Fibroblast of skin of back (primary cell): ENCODE measurements around the gene RPL5.

ENCODE experiments used
- DNase-seq: peaks from one replicate; pipeline ENCODE4 v3.0.0-alpha.2; 2013

Gene RPL5

DNA sequence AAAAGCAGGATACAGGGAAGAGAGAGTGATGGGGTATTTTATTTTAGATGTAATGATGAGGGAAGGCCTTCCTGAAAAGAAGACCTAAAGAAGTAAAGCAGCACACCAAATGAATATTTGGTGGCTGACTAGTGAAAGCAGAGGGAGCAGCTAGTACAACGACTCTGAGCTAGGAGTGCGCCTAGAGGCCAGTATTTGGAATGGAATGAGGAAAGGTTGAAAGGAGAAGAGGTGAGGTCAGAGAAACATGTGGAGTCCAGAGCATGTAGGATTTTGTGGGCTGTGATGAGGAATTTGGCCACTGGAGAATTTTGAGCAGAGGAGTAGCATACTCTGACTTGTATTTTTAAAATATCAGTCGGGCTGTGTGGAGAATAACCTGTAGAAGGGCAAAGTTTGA lies 11.8 kb upstream of the RPL5 start:
- peak; percentile 35 for DNase-seq

DNA sequence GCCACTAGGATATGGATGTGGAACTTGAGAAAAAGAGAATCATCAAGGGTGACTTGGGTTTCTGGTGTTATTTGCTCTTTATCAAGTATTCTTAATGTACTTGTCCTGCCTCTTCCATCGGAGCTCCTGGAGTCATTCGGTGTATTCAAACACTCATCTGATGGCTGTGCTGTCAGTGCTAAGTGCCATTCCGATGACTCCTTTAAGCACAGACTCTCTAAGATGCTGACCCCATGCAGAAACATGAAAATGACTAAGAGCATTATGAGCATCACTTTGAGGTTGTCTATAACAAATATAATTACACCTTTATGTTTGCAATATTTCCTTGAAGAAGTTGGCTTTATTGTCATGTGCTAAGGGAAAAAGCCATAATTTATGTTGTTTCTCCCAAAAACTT lies 11.3 kb upstream of the RPL5 start:
- DNase-seq: peak; percentile 27

DNA sequence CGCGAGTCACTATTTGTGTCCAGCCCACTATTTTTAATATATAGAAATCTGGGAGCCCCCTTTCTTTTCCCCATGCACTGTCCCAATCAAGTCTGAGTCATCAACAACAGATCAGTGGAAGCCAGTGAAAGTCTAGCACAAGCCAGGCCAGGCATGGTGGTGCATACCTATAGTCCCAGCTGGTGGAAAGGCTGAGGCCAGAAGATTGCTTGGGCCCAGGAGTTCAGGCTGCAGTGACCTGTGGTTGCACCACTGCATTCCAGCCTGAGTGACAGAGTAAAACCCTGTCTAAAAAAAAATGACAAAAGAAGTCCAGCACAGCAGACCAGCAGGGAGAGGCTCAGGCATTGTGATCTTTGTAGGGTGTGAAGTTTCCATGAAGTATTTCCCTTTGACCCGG lies 9.0 kb upstream of the RPL5 start:
- peak; percentile 24 for DNase-seq

DNA sequence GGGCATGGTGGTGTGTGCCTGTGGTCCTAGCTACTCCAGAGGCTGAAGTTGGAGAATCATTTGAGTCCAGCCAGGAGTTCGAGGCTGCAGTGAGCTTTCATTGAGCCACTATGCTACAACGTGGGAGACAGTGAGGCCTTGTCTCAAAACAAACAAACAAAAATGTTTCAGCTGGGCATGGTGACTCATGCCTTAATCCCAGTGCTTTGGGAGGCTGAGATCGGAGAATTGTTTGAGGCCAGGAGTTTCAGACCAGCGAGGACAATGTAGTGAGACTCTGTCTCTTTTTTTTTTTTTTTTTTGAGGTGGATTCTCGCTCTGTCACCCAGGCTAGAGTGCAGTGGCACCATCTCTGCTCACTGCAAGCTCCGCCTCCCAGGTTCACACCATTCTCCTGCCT lies 5.0 kb upstream of the RPL5 start:
- DNase-seq: peak; percentile 48

DNA sequence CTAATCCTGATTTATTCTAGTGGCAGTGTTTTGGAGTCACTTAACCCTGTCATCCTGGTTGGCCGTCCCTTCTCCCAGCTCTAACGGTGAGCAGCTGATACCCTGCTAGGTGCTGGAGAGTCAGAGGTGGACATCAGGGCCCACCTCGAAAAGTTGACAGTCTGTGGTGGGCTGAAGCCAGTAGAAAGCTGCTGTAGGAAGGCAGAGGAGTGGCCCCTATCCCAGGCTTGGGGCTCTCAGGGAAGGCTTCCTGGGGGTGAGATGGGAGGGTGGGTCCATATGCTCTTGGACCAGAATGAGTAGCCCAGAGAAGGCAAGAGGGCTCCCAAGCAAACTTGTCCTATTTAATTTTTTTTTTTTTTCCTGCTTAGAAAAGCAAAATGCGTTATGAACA lies 475 bp upstream of the RPL5 start:
- no peak for DNase-seq

DNA sequence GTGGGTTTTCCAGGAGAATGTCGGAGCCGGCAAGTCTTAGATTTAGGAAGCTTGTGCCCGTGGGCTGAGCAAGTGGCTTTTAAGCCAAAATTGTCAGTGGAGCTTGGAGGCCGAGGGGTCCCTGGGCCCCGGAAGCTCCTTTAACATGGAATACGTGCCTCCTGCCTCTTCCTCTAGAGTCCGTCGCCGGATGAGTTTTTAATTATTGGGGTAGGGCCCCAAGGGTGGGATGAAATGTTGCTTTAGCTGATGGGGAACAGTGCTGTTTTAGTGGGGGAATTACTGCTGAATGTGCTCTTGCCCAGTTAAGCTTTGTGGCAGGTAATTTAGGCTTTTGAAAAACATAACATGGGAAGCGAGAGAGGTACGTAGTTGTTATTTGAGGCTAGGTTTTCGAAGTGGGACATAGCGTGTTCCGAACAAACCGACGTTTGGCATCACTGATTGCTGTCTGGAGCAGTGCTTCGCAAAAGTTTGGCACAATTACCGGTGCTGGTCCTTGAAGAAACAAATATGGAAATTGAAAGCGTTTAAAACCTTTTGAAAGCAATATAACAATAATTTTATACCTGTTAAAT lies 786 bp downstream of the RPL5 start:
- DNase-seq: no peak

DNA sequence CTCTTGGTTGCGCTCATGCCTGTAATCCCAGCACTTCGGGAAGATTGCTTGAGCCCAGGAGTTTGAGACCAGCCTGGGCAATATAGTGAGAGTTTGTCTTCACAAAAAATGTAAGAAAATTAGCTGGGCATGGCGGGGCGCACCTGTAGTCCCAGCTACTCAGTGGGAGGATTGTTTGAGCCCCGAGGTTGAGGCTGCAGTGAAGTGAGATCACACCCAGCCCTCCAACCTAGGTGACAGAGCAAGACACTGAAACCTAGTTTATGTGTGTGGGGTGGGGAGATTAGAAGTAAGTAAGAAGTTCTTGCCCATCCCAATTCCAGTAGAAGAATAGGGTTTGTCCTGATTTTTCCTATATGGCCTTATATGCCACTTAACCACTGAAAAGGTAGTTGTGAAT lies 2.0 kb downstream of the RPL5 start:
- DNase-seq: no peak

DNA sequence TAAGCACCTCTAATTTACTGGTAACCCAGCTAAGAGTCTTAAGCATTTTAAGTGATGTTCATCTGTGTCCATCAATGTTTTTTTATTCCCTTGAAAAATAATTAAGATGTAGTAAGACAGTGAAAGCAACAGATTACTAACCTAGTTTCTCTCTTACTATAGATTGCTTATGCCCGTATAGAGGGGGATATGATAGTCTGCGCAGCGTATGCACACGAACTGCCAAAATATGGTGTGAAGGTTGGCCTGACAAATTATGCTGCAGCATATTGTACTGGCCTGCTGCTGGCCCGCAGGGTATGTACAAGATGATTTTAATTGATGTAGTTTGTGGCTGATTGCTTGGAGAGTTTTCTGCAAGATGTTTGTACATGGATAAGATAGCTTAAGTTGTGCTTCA lies 2.8 kb downstream of the RPL5 start:
- DNase-seq: no peak

DNA sequence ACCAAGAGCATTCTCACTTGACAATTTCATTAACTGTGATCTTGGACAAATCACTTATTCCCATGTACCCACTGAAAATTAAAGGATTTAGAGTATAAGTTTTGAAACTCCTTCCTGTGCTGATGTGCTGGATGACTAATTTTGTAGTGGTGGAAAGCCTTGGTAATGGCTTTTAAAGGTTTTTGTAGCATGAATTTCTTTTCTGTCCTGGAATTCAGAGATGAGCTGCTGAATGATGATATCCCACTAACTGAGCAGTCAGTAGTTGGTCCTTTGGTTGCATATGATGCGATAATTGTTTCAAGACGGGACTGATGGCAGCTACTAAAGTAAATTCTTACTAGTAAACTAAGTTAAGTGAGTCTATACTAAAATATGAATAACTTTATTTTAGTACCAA lies 5.2 kb downstream of the RPL5 start:
- peak; percentile 5 for DNase-seq

DNA sequence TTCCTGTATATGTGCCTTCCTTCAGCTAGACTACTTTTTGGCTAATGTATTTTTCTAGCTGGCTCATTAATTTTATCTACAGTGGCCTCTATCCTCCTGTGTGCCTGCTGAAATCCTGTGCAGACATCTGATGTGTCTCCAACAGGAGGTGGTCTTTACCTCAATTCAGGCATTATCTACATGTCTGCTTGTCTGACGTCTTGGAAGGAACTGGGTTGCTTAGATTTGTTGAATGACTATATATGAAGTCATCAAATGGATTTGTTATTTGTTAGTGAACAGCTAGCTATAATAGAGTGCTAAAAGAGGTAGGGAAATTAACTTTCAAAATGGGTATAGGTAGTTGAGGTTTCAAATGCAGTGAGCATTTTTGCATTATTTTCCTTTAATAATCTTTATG lies 6.7 kb downstream of the RPL5 start:
- no peak for DNase-seq

DNA sequence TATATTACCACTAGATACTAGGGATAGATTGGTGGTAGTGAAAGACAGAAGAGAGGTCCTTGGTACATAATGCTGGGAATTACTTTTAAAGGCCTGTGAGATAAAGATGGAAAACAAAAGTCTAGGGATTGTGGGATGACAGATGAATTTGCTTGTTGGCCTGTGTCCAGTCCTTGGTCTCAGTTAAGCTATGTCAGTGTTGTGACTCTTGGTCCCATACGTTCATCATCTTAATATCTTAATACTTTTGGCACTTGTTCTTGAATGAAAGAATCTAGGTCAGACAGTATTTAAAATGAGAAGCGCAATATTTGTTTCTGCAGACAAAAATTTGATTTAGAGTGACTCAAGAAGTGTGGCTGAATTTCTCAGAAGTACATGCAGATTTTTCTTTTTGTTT lies 7.6 kb downstream of the RPL5 start:
- DNase-seq: peak; percentile 12

DNA sequence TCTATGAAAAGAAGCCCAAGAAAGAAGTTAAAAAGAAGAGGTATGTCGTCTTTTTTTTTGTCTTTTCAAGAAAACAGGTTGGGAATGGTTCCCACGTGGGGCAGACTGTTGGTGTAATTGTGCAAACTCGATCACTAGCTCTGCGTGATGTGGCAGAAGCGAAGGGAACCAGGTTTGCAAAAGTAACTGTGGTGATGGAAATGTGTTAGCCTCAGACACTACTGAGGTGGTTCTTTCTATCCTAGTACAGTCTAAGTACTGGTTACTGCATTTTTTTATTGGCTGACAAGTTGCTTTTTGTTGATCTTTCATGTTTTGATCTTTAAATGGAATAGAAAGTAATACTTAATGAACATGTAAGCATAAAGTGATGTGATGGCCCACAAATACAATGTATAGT lies 8.8 kb downstream of the RPL5 start:
- no peak for DNase-seq

DNA sequence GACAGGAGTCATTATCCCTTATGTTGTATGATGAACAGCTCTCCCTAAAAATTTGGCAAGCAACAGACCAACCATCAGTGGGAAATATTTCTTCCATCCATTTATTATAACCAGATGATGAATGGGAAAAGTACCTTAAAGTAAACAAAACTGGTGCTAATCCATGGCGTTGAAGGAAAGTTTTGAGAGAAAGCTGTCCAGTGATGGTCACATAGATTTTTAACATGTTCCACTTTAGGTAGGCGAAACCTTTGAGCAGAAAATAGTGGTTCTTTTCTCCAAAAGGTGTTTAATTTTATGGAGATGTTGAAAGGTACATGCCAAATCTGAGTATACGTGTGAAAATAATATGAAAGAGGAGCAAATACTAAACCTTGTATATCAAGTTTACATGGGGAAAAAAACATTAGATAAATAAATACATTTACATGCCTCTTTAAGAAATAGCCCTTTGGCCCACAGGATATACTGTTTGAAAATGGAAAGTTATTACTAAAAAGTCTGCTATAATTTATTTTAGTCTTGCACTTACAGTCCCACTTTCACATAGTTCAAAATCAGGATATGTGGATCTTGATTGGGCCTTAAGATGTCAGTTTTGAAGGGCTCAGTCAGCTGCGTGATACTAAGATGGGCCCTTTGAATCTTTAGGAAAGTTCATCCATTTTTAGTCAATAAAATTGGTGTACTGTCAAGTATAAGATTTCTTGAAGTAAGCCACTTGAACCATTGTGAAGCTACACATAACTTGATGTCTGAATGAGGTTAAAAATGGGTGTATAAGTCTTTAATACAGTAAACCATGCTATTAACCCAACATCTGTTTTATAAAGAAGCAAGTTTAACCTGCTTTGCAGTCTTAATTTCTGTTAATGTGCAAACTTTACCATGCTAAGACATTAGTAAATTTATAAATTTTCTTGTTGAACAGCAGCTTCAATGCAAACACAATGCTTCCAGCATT lies 10.5 kb downstream of the RPL5 start:
- no peak for DNase-seq

DNA sequence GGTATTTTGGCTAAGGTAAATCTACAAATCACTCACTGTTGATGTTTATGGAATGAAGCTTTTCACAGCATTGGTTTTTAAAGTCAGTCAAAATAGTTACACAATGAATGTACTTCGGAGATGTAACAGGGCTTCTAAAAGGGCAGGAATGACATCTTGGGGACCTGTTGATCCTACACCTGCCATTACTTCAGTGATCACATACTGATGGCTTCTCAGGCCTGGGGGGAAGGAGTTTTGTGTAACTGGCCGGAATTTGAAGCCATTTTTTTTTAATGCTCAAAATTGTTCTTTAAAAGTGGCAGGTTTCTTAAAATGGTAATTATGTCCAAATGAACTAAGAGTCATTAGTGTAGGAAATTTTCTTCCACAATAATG lies 11.2 kb downstream of the RPL5 start:
- DNase-seq: no peak

DNA sequence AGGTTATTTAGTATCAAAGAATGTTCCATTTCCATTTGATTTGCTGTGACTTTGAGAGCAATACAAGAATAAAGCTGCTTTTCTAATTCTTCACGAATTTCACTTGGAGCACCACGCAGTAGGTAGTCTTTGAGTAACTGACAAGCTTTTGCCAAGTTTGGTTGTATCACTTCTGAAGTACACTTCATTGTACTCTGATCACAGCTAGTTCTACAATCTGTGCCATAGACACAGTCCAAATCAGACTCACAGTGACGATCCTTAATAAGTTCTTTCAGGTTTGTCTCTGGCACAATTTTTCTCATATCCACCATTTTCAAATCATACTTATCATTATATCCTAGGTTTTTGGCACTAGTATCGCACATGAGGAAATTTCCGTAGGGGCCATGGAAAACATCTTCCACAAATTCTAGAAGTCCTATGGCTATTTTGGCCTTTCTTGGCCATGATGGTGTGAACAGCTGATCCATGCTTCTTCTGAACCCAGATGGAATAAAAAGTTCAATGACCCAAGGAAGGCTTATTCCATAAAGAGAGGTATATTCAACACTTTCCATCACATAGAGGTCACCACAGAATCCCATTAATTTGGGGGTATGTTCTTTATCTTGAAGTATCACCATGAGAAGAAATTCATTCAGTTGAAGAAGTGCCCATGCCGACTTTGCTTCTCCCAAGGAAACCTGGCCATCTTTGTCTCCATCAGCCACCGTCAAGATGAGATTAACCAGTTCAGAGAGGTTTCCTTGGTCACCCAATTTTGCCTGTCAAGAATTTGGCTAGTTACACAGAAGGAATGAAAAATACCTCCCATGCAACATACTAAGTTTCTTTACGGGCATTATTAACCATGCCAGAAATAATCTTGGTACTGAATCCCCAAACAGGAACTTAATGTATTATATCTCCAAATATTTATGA lies 11.9 kb downstream of the RPL5 start:
- DNase-seq: no peak

DNA sequence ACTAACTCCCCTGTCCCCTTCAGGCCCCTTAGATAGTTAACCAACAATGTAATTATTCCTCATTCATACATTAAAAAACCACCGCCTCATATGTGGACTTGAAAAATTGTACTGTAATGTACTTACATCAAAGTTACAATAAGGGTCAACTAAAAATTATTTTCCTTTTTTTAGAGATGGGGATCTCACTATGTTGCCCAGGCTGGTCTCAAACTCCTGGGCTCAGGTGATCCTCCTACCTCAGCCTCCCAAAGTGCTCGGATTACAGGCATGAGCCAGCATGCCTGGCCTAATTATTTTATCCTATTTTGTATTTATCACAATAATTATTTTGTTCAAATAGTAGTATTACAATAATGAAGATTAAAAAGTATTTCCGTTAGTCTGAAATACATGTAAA lies 12.6 kb downstream of the RPL5 start:
- no peak for DNase-seq

DNA sequence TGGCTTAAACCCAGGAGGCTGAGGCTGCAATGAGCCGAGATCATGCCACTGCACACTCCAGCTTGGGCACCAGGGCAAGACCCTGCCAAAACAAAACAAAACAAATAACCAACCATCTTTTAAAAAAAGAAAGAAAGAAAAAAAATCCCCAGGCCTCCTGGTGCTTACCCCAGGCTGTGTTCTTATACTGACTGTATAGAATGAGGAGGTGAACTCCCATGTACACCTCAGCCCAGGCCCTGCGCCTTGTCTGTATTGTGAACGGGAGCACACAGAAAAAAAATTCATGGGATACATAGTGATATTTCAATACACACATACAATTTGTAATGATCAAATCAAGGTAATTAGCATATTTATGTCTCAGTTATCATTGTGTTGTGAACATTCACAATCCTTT lies 14.1 kb downstream of the RPL5 start:
- DNase-seq: no peak

DNA sequence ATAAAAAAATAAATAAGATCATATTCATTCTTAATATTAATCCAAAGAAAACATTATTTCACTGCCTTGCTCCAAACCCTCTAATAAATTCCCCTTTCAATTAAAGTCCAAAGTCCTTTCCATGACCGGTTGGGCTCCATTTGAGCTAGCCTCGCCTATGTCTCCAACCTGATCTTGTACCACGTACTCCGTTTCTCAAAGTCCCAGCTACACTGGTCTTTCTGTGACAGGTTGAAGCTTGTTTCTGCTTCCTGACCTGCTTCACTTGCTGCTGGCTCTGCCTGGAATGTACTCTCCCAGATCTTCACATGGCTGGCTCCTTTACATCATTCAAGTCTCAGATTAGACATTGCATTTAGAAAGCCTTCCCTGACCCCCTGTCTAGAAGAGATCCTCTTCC lies 16.4 kb downstream of the RPL5 start:
- no peak for DNase-seq

DNA sequence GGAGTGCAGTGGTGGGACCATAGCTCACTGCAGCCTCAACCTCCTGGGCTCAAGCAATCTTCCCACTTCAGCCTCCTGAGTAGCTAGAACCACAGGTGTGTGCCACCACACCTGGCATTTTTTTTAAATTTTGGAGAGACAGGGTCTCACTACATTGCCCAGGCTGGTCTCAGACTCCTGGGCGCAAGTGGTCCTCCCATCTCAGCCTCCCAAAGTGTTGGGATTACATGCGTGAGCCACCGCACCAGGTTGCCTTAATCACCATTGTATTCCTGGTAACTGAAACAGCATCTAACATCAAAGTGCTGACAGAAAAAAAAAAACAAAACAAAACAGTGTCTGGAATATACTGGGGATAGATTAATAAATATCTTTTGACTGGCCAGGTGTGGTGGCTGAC lies 18.2 kb downstream of the RPL5 start:
- no peak for DNase-seq

DNA sequence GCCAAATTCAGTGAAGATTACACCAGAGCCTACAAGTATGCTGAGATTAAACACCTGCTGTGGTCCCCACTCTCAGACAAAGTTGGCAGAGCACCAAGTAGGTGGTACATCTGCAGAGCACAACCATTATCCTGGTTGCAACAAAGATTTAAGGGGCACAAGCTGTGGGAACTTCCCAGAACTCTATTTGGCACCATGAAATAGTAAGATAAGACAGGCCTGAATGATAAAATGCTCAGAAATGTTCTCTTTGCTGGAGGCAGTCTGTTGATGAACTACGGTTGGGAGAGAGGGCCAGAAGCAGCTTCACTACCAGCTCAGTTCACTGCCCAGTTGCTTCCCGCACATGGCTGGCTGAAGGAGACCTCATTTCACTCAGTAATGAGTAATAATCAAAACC lies 19.9 kb downstream of the RPL5 start:
- no peak for DNase-seq

DNA sequence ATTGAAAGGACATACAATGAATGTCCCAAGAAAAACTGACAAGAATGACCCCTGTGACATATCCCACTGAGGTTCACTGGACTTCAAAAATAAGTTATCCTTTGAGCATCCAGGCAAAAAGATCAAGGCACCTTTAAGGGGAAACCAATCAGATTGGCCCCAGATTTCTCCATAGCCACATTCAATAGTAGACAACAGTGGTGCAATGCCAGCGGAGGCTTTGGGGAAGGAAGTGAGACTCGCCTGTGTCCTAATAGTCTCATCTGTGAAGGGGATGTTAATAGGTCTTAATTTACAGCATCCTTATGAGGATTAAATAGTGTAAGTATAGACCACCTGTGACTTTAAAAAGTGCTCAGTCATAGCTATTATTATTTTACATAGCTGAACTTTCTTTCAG lies 21.5 kb downstream of the RPL5 start:
- no peak for DNase-seq

DNA sequence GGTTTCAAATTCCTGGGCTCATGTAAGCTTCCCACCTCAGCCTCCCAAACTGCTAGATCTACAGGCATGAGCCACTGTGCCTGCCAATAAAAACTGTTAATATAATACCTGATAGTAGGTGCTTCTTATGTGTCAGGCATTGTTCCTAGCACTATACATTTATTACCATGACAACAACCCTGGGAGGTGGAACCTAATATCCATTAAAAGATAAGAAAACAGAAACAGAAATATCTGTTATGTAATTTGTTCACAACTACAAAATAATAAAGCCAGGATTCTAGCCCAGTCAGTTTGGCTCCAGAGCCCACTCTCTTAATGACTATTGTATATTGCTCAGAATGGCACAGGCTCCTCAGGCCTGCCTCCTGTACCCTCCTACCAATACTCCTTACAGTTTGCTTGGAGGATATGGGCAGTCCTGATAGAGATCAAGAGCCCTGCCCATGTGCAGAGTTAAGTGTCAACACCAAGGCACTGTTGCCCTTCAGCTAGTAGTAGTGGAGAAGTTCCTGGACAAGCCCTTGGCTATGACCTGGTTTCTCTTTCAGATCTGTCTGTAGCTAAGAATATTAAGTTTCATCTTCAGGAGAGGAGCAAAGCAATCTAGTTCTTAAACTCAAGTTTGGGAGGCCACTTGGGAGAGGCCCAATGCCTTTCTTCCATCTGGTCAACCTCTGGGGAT lies 22.4 kb downstream of the RPL5 start:
- DNase-seq: no peak

DNA sequence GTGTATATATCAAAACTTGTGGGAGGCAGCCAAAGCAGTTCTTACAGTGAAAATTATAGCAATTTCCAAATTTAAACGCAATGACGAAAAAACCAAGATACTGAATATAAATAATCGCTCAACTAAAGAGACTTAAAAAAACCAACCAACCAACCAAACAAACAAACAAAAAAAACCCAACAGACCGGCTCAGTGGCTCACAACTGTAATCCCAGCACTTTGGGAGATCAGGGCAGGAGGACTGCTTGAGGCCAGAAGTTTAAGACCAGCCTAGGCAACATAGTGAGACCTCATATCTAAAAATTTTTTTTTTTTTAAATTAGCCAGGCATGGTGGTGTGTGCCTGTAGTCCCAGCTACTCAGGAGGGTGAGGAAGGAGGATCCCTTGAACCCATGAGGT lies 23.4 kb downstream of the RPL5 start:
- DNase-seq: no peak
